DMS53 (cell line): ENCODE measurements around the gene IVL.

Experiments
- DNase-seq: peaks from one replicate; lab custom pipeline; 2025; lab: John Stamatoyannopoulos, UW

Gene IVL, protein sequence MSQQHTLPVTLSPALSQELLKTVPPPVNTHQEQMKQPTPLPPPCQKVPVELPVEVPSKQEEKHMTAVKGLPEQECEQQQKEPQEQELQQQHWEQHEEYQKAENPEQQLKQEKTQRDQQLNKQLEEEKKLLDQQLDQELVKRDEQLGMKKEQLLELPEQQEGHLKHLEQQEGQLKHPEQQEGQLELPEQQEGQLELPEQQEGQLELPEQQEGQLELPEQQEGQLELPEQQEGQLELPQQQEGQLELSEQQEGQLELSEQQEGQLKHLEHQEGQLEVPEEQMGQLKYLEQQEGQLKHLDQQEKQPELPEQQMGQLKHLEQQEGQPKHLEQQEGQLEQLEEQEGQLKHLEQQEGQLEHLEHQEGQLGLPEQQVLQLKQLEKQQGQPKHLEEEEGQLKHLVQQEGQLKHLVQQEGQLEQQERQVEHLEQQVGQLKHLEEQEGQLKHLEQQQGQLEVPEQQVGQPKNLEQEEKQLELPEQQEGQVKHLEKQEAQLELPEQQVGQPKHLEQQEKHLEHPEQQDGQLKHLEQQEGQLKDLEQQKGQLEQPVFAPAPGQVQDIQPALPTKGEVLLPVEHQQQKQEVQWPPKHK

DNA sequence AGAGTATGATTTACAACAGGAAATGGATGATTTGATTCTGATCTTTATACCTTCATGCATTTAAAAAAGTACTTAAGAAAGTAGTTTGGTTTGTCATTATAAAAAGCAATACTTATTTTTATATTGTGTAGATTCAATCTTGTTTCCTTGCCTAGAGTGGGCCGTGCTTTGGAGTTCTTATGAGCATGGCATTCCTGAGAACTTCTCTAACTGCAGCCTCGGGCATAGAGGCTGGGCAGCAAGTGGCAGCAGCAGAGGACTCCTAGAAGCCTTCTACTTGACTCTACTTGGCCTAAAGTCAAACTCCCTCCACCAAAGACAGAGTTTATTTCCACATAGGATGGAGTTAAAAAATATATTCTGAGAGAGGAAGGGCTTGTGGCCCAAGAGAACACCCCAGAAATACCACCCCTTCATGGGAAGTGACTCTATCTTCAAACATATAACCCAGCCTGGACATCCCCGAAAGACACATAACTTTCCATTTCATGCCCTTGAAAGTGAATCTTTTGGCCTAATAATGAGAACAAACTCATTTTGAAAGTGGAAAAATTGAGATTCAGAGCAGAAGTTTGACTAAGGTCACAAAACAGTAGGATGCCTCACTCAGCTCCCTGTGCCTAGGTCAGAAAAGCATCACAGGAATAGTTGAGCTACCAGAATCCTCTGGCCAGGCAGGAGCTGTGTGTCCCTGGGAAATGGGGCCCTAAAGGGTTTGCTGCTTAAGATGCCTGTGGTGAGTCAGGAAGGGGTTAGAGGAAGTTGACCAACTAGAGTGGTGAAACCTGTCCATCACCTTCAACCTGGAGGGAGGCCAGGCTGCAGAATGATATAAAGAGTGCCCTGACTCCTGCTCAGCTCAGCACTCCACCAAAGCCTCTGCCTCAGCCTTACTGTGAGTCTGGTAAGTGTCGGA lies at the start of gene IVL:
Gene IVL, plus strand, starts transcription at position 861 of the 916 bp plus-strand sequence. CDS start 1,252 bp downstream, outside the sequence.
- DNase-seq = no peak

DNA sequence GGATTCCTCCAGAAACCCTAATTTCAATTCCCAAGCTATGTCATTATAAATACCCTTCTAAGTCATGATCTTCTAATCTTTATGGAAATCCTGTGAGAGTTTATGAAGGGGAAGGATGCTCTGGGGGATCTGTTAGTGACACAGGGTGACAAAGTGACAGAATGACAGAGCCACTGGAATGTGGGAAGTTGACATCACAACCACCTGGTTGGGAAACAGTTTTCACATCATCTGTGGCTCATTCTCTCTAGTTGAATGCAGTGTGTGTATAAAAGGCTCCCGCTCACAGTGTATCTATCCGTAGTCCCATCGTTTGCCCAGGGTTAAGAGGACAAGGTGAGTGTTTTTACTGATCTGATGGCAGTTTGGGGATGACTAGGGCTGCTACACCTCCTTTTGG lies 48.6 kb upstream of the IVL start, which contains the start of gene LCE7A:
Gene LCE7A, plus strand, starts transcription at position 301 of the 400 bp plus-strand sequence. CDS start 702 bp downstream, outside the sequence.
- DNase-seq = no peak

DNA sequence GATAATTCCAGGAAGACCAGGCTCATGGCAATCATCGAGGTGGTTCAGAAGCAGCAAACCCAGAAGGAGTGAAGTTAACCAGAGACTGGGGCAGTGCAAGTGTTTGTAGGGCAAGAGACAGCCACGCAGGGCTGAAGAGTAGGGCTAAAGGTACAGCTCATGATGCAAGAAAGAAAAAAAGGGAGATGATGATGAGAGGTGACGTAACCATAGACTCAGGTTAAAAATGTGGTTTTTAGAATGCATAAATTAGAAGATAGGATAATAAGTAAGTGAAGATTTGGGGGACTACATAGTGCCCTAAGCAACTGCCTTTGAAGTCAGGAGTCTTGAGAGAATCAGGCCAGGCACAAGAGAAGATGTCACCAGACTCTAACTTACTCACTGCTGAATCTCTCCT lies 48.2 kb upstream of the IVL start:
- no peak for DNase-seq

DNA sequence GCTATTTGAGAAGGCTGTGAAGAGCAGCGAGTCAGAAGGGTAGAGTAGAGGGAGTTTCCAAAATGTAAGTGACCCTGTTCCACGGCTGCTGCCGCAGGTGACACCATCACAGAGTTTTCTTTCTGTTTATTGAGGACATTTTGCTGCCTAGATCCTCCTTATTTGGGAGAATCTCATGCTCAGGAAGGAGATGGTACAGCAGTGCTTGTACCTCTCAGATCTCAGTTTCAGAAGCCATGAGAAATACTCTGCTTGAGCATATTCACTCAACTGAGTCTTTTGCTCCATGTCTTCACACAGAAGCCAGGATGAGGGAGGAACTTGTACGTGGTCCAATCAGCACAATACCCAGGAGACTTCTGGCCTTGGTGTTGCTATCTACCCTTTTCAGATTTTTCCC lies 47.0 kb upstream of the IVL start:
- DNase-seq = no peak

DNA sequence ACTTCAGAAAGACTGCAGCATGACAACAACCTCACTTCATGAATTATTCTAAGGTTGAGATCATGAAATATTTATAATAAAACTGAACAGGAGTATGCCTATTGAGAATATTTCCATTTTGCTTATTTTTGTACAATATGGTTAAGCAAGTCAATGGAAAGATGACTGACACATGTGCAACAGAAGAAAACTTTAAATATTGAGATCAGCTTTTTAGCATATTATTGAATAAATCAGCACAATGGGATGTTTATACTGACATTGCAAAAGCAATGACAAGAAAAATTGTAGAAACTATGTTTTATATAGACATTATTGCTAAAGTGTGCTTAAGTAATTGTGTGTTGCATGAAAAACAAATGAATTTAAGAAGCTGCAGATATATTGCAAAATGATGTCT lies 43.9 kb upstream of the IVL start:
- DNase-seq = no peak

DNA sequence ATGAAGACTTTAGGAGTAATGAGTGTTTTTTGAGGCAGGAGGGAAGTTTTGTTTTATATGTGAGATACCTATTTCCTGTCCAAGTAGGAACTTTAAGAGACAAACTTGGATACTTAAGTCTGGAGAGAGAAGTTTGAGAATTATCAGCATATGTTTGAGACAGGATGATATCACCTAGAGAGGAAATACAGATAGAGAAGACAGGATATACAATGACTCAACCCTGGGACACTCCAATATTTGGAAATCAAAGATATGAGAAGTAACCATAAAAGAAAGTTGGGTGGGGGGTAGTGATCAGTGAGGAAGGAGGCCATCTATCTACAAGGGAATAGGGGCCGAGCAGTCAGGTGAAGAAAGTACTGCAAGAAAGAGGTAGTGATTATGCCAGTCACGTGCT lies 42.0 kb upstream of the IVL start:
- no peak for DNase-seq

DNA sequence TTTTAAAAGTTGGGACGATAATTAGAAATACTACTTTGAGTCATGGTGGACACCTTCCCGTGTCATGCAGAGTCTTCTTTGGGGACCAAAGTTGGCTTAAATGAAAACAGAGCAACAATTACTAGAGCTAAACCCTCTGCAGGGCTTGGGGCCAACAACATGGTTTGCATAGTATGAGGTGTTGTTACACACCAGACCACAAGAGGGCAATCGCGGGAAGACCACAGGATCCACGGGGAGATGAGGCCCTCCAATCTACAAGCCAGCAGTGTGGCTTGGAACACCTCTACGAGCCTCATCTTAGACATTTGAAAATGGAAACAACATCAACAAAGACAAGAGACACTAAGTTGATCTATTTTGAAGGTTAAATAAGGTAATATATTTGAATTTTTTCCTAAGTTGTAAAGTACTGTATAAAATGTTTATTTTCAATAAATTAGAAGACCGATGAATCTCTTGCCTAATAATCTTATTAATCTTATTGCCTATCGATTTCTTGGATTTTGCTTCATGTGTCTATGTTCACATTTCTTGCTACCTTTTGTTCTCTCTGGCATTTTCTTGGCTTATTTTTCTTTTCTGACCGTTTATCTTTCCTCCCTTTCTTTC lies 38.4 kb upstream of the IVL start:
- DNase-seq = peak; percentile 80

DNA sequence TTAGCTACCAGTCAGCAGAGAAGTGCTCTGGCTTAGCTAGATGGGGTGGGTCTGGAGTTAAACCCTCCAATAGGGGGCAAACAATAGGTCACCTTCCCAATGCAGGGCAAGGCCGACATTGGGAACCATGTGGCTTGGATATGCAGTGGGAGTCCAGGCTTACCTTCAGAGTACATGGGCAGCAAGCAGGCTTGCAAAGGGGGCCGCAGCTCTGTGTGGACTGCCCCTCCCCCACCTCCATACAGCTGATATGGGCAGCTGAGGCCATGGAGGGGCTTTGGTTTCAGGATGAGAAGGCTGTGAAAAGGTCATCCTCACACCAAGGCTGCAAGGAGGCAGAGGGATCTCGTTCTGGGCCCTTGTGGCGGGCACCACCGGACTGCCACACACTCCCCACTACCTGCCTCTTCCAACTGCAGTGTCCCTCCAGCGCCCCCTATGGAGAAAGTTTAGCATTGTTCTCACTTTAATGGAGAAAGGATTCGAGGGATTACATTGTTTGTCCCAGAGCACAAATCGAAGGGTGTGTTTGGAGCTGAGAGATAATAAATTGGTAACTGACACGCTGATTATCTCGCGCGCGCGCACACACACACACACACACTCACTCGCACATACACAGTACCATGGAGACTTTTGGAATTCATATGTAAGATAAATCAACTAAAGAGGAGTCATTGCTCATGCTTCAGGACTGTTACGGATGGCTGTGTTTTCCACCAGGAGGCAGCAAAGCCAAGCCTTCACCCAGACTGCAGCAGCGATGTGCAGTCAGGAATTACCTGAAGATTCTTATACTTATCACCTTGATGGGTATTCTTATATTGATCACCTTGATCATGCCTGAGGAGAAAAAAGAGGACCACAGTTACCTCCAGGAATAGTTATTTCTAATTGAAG lies 37.3 kb upstream of the IVL start:
- peak; percentile 38 for DNase-seq

DNA sequence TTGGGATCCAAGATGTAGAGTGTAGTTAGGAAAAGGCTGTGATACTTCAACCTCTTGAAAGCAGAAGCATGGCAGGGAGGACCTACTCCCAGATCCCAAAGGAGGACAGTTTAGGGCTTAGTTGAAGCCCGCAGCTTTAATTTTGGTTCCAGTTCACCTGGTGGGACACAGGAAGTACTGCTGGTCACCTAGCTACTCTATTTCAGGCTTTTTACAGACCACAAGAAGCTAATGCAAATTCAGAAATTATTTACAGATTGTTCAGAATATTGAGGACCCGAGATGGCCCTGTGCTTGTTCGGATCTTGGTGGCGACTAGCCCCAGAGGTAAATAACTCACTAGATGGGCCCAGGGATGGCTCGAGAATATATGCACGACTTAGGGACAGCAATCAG lies 36.6 kb upstream of the IVL start:
- no peak for DNase-seq

DNA sequence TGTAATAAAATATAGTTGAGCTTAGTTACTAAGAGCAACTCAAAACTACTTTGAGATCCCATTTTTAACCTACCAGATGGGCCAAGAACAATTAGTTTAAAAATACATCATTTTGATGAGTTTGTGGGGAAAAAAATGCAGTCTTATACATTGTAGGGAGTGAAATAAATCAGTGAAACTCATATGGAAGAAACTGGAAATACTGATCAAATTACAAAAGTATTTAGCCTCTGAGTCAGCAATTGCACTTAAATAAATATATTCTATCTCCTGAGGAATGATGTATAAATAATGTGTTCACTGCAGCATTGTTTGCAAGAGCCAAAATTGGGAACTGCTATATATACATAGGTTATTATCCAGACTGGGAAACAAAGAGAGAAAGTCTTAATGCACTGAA lies 34.9 kb upstream of the IVL start:
- DNase-seq = no peak

DNA sequence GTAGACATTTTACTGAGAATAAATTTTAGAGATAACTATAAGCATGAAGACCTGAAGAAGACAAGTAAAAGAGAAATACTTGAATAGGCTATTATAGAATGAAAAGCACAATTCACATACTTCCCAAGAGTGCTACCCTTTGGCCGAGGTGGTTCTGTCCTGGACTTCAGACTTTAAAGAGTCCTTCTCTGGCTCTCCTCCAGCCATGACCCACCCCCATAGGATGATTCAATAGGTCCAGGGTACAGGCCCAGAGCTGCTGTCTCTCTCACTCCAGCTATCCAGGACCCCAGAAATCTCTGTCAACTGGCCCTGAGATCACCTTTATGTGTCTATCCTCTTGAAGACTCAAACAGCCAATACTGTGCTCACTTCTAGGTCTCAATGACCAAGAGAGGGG lies 31.5 kb upstream of the IVL start:
- no peak for DNase-seq

DNA sequence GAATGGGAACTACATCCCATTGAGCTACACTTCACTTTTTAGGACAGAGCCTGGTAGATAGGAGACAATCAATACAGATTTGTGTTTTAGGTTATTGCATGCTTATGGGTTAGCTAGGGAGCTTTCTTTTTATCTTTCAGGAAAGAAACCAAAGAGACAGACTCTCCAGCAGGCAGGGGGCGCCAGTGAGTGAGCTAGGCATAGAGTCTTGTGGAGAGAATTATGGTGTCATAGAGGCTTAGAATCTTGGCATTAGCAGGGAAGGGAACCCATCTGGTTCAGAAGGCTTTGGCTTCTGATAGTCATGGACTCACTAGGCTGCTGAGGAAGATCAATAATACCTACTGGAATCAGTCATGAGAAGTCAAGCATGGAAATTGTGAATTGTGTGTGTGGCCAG lies 30.3 kb upstream of the IVL start, which contains the start of gene SMCP:
Gene SMCP, plus strand, starts transcription at position 281 of the 400 bp plus-strand sequence. CDS start 6,101 bp downstream, outside the sequence.
- peak; percentile 18 for DNase-seq

DNA sequence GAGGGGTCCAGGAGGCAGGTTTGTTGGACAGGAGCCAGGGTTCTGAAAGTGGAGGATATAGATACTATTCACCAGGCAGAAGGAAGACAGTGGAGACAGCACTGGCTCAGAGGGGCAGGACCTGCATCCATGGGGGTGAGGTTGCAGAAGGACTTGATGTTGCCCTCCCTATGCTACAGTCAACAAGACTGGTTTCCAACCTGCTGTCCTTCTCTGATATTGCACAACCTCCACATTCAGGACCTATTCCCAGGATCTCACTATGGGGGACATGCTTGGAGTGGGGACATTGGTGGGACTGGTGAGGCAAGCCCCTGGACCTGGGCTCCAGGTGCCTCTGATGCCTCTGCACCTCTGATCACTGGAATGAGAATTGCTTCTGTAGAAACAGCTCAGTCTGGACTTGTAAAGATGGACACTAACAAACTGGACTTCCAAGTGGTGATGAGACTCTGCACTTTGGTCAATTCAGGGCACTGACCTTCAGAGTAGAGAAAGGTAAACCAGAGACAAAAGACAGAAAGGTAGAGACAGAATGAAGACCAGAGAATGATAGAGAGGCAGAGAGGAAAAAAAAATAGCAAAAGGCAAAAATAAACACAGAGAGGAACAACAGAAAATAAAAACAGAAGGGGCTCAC lies 28.7 kb upstream of the IVL start:
- DNase-seq = no peak

DNA sequence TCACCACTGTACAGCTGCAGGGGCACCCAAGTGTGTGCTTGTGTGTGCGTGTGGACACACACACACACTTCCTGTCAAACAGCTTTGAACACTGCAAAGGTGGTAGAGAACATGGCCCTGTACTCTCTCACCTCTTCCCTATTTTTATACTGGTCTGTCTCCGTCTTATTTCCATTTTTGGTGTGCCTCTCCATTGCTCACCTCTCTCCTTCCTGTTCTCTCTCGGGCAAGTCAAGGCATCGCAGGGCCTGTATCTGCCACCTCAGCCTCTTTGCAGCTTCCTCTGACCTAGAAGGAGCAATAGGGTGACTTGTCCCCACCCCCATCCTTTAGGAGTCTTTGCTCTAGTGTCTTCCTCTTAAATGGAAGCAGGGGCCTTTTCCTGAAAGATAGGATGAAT lies 28.0 kb upstream of the IVL start:
- no peak for DNase-seq

DNA sequence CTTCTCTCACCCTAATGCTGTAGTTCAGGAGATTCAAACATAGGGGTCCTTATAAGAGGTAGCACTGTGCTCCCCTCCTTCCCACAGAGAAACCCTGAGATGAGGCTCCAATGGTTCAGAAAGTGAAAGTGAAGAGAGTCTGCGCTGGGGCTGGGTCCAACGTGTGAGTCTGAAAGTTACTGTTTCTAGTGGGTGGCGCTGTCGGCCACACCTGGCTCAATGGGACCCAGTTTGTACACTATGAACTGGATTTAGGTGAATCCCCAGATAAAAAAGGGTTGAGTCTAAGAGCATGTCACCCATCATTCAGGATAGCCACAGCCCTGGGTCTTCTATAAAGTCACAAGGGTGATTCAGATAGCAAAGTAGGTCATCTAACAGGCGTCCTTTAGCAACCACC lies 27.4 kb upstream of the IVL start:
- no peak for DNase-seq

DNA sequence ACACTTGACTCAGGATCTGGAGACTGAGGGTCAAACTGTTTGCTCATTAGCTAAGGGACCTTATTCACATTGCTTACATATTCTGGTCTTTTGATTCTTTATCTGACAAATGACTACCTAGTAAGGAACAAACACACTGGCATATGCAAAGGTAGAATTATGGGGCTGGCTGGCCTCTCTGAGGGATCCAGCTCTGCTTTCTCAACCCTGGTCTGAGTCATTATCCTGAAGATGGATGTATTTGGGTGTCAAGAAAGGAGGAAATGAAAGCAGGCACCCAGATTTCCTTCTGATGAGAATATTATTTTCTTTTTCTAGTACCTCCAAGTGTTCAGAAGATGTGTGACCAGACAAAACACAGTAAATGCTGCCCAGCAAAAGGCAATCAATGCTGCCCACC lies 24.3 kb upstream of the IVL start:
- no peak for DNase-seq

DNA sequence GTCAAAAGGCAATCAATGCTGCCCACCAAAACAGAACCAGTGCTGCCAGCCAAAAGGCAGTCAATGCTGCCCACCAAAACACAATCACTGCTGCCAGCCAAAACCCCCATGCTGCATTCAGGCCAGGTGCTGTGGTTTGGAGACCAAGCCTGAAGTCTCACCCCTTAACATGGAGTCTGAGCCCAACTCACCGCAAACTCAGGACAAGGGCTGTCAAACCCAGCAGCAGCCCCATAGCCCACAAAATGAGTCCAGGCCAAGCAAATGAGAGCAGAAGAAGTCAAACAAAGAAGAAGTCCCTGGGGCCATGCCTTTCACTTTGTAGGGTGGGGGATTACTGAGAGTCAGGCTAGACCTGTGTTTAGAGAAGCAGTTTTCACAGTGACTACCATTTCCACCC lies 23.8 kb upstream of the IVL start:
- DNase-seq = no peak

DNA sequence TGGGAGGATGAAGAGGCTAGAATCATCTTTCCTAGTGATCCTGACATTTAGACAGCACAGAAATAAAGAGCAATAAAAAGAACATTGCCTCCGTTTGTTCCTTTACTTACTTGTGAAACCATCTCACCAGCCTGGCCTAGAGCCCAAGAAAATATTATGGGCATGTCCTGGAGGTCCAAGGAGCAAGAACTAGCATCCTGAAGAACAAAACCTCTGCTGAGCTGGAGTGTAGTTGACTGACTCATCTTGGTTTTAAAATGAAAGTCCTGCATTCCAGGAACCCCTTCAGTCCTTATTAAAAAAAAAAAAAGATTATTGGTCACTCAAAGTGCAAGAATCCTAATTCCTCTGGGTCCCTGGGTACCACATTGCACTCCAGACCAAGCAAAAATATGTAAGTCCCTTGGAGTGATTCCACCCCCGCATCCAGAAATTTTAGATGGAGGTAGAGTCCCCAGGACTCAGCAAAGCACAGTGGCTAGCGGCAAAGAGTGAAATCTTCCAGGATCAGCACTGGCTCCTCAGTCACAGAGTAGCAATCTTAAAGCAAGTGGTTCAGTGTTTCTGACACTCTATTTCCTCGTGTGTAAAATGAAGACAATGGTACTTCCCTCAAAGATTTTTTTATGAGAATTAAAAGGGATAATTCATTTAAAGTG lies 23.3 kb upstream of the IVL start:
- DNase-seq = no peak

DNA sequence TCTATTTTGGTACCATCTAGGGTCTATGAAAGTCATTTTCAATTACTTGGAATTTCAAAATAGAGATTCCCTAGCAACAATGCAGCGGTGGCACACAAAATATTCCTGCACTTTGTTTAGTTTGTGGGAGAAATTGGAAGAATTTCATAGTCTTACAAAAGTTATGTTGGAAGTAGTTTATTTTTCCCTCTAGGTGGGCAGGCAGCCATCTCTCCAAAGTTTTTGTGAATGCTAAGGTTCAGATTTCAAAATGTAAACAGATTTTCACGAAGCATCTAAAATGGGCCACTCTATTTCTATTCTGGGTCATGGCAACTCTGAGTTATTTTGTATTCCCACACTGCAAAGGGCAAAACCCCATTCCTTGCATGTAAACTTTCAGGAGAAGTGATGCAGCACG lies 22.3 kb upstream of the IVL start:
- no peak for DNase-seq
